ENCODE measurements around the gene SLC10A2. TPM values are rescaled to one million over a fixed set of nuclear protein-coding genes. Genes with fewer than 3 reads are reported as not detected.

The SLC10A2 gene
- polyA plus RNA-seq, 1 donor (not counting 4 experiments of a cell fraction or from before 2014, with no cell fraction given): 0.39 TPM

DNA sequence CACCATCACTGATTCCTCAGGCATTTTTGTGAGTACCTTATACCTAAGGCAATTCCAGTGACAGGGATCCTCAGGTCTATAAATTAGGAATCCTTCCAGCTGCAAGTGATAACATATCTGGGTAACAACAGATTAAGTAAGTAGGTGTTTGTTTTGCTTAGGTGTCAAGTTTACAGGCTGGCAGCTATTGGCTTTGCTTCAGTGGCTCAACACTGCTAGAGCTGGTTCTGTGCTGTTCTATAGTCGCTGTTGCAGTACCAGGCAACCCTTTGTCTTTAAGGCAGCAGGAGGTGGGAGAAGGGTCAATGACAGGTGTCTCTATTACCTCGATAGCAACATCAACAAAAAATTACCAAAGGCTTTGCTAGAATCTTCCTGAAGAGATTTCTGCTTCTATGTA, 27.0 kb downstream of the SLC10A2 start:
- no peaks in the 10 kb centered on the region for H3K4me1 ChIP-seq (ENCODE audit: control insufficient read depth, extremely low read depth, insufficient read depth, low read length)
- no peaks in the 10 kb centered on the region for H3K9me1 ChIP-seq (ENCODE audit: control insufficient read depth, extremely low read depth, insufficient read depth, low read length)
- H3K27me3 ChIP-seq (ENCODE audit: control insufficient read depth, extremely low read depth, insufficient read depth, low read length): no peaks in the 10 kb centered on the region
- dilution Hi-C loops (cut with MboI; ENCODE audit: extremely low pct_ligation_motif_present, low sequenced_read_pairs): no loop called here
- TF ChIP-seq EZH2 (IDR thresholded peaks at IDR 0.05; ENCODE audit: low read length): no peak
- TF ChIP-seq, protein P1, sequence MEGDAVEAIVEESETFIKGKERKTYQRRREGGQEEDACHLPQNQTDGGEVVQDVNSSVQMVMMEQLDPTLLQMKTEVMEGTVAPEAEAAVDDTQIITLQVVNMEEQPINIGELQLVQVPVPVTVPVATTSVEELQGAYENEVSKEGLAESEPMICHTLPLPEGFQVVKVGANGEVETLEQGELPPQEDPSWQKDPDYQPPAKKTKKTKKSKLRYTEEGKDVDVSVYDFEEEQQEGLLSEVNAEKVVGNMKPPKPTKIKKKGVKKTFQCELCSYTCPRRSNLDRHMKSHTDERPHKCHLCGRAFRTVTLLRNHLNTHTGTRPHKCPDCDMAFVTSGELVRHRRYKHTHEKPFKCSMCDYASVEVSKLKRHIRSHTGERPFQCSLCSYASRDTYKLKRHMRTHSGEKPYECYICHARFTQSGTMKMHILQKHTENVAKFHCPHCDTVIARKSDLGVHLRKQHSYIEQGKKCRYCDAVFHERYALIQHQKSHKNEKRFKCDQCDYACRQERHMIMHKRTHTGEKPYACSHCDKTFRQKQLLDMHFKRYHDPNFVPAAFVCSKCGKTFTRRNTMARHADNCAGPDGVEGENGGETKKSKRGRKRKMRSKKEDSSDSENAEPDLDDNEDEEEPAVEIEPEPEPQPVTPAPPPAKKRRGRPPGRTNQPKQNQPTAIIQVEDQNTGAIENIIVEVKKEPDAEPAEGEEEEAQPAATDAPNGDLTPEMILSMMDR (optimal IDR thresholded peaks at IDR 0.05 in 1 of 3, IDR thresholded peaks at IDR 0.05 in 1 of 3, conservative IDR thresholded peaks at IDR 0.05 in 1 of 3; ENCODE audit: extremely low read depth in 1 of 3, insufficient read depth in 2 of 3, low read length in 3 of 3): no peak
- no peaks in the 10 kb centered on the region for H3K36me3 ChIP-seq (ENCODE audit: control insufficient read depth in 2 of 2, extremely low read depth in 1 of 2, insufficient read depth in 2 of 2, low read length in 2 of 2)
- no peak overlapping the region for H3K9ac ChIP-seq (ENCODE audit: control insufficient read depth, extremely low read depth, insufficient read depth, low read length)
- no peaks in the 10 kb centered on the region for H3K9me3 ChIP-seq (ENCODE audit: control insufficient read depth, low read depth, low read length)
- H3K4me2 ChIP-seq (ENCODE audit: control insufficient read depth, extremely low read depth, insufficient read depth, low read depth, low read length): no peak overlapping the region
- no peaks in the 10 kb centered on the region for H3K79me2 ChIP-seq (ENCODE audit: control insufficient read depth, insufficient read depth, low read length)
- FAIRE-seq (peak; percentile 77), DNase-seq (ENCODE audit: low read depth, low spot score) (no peak)
- H4K20me1 ChIP-seq (ENCODE audit: control insufficient read depth, extremely low read depth, insufficient read depth, low read length): no peaks in the 10 kb centered on the region
- H3K27ac ChIP-seq (ENCODE audit: control insufficient read depth, insufficient read depth, low read length): no peak overlapping the region
- H3K4me3 ChIP-seq (ENCODE audit: control insufficient read depth in 2 of 3, extremely low read depth in 1 of 3, insufficient read depth in 2 of 3, low read depth in 1 of 3, low read length in 3 of 3): no peak overlapping the region
- H2AFZ ChIP-seq (ENCODE audit: control insufficient read depth, low read length): no peak overlapping the region

DNA sequence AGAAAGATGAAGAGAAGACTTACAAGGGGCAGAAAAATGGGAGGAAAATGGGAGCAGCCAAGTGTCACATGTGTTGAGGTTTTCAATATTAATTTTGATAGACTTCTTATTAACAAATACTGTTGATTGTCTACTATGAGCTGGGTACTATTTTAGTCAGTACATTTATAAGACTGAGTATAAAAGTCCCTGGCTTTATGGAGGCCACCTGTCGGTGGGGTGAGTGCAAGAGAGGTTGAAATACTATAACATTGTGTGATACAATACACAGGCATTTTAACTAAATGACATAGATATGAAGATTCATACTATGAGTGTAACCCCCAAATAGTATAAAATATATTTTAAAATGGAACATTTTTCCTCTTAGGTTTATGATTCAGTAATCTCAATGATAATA, 29.9 kb downstream of the SLC10A2 start:
- H3K4me2 ChIP-seq (ENCODE audit: control insufficient read depth, extremely low read depth, insufficient read depth, low read depth, low read length): no peak overlapping the region
- no peak overlapping the region for H3K4me3 ChIP-seq (ENCODE audit: control insufficient read depth in 2 of 3, extremely low read depth in 1 of 3, insufficient read depth in 2 of 3, low read depth in 1 of 3, low read length in 3 of 3)
- dilution Hi-C loops (cut with MboI; ENCODE audit: extremely low pct_ligation_motif_present, low sequenced_read_pairs): no loop called here
- H2AFZ ChIP-seq (ENCODE audit: control insufficient read depth, low read length): no peak overlapping the region
- H4K20me1 ChIP-seq (ENCODE audit: control insufficient read depth, extremely low read depth, insufficient read depth, low read length): no peaks in the 10 kb centered on the region
- no peak overlapping the region for H3K9ac ChIP-seq (ENCODE audit: control insufficient read depth, extremely low read depth, insufficient read depth, low read length)
- no peaks in the 10 kb centered on the region for H3K4me1 ChIP-seq (ENCODE audit: control insufficient read depth, extremely low read depth, insufficient read depth, low read length)
- no peaks in the 10 kb centered on the region for H3K9me1 ChIP-seq (ENCODE audit: control insufficient read depth, extremely low read depth, insufficient read depth, low read length)
- no peaks in the 10 kb centered on the region for H3K36me3 ChIP-seq (ENCODE audit: control insufficient read depth in 2 of 2, extremely low read depth in 1 of 2, insufficient read depth in 2 of 2, low read length in 2 of 2)
- no peak for TF ChIP-seq EZH2 (IDR thresholded peaks at IDR 0.05; ENCODE audit: low read length)
- TF ChIP-seq, protein P1 (optimal IDR thresholded peaks at IDR 0.05 in 1 of 3, IDR thresholded peaks at IDR 0.05 in 1 of 3, conservative IDR thresholded peaks at IDR 0.05 in 1 of 3; ENCODE audit: extremely low read depth in 1 of 3, insufficient read depth in 2 of 3, low read length in 3 of 3): no peak
- H3K9me3 ChIP-seq (ENCODE audit: control insufficient read depth, low read depth, low read length): no peaks in the 10 kb centered on the region
- no peaks in the 10 kb centered on the region for H3K79me2 ChIP-seq (ENCODE audit: control insufficient read depth, insufficient read depth, low read length)
- H3K27ac ChIP-seq (ENCODE audit: control insufficient read depth, insufficient read depth, low read length): no peak overlapping the region
- FAIRE-seq (no peak), DNase-seq (ENCODE audit: low read depth, low spot score) (no peak)
- no peaks in the 10 kb centered on the region for H3K27me3 ChIP-seq (ENCODE audit: control insufficient read depth, extremely low read depth, insufficient read depth, low read length)

Measured in keratinocyte (primary cell).